Bone marrow (tissue), 2 donors: ENCODE data around the gene ELL2.

Experiments
- DNase-seq, 2 donors: peaks; one replicate each; lab custom pipeline; 2025; lab: John Stamatoyannopoulos, UW

The ELL2 gene

DNA sequence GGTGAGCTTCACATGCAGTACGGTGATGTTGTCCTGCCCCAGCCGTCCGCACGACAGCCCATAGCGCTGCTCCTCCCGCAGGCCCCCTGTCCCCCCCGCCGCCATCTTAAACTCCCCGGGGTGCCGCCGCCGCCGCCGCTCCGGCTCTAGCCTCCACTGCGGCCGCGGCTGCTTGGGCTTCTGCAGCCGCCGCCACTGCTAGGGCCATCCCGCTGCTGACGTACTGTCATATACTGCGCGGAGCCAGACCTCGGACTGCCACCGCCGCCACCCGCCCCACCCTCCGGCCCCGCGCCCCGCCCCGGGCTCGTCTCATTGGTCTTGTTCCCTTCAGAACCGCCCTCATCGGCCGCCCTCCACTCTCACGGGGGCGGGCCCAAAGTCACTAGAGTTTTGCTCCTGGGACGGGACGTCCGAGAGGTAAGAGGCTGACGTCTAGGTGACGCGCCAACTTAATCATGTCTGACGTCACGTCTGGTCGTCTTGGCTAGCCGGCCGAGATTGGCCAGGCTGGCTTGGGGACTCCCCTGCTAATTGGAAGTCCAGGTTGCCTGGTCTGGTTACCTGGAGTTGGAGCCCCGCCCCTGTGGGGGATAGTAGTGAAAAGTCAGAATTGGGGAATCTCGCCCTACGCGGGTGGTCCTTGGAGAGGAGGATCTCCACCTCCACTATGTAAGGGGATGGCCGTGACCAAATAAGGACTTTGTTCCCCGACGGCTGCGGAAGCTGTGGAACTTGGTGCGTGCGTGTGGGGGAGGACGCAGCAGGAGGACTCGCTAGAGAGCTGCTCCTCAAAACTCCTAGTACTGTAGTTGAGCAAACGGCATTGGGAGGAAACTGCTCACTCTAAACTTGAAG lies at the start of gene ELL2:
Gene ELL2 (minus strand): TSS at position 235 of the 858 bp plus-strand sequence. CDS start 130 bp downstream, at position 105.
- peak; percentile 30 to 94 for DNase-seq

DNA sequence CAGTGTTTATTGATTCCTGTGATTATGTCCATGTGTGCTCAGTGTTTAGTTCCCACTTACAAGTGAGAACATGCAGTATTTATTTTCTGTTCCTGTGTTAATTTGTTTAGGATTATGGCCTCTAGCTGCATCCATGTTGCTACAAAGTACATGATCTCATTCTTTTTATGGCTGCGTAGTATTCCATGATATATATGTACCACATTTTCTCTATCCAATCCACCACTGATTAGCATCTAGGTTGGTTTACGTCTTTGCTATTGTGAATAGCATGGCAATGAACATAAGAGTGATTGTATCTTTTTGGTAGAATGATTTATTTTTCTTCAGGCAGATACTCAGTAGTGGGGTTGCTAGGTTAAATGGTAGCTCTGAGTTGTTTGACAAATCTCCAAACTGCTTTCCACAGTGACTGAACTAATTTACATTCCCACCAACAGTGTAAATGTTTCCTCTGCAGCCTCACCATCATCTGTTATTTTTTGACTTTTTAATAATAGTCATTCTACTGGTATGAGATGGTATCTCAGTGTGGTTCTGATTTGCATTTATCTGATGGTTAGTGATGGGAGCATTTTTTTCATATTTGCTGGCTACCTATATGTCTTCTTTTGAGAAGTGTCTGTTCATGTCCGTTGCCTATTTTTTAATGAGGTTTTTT lies 47.5 kb upstream of the ELL2 start:
- no peak for DNase-seq

DNA sequence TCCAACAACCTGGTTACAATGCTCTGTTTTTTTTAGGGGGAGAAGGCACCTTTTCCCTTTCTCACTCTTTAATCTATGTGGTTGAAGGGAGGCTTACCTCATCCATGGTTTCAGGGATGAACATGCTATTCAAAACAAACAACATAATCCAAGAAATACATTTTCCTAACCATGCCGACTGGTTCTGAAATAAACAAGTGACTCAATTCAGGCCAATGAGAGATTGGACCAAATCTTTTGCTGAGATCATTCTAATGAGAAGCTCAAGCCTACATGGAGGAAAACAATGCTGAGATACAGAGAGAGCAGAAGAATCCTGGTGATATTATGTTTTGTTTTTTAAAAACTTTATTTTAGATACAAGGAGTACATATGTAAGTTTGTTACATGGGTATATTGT lies 46.8 kb upstream of the ELL2 start:
- DNase-seq: no peak

DNA sequence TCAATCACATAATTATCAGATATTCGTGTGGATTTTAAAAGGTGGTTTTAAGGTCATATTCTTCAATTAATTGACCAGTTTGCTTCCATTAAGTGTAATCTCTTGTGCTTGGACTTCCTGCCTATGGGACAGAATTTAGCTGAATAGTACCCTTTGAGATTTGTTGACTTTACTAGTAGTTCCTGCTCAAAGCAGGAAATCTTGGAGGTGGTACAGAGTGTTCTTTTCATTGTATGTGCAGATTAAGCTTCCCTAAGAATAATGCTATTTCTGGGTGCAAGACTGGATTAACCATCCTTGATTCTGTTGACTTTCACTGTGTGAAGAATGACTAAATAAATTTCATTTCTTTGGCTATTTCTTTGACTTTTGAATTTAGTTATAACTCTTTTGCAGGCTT lies 45.4 kb upstream of the ELL2 start:
- no peak for DNase-seq

DNA sequence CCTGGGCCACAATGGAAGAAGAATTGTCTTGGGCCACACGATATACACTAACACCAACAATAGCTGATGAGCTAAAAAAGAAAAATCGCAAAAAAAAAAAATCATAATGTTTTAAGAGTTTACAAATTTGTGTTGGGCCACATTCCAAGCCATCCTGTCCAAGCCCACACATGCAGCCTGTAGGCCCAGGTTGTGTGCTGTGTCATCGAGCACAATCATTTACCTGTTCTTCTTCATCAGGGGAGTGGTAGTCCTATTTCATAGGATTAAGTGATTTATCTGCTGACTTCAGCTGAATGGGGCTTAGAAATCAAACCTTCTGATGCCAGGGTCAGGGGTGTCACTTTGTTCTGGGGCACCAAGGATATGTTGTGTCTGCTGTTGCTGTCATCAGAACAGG lies 44.6 kb upstream of the ELL2 start:
- DNase-seq: no peak

DNA sequence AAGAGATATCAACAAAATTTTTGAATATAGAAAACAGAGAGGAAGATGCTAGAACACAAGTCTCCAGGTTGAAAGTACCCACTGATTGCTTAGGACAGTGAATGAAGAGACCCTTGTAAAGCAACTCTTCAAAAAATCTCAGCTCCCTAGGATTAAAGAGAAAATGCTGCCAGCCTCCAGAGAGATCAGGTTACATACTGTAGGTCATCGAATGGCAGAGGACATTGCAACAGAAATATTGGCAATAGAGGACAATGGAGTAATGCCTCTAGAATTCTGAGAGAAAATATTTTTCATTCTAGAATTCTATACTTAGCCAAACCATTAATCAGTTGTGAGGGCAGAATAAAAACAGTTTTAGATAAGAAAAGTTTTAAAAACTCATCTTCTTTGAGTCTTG lies 43.1 kb upstream of the ELL2 start:
- no peak for DNase-seq

DNA sequence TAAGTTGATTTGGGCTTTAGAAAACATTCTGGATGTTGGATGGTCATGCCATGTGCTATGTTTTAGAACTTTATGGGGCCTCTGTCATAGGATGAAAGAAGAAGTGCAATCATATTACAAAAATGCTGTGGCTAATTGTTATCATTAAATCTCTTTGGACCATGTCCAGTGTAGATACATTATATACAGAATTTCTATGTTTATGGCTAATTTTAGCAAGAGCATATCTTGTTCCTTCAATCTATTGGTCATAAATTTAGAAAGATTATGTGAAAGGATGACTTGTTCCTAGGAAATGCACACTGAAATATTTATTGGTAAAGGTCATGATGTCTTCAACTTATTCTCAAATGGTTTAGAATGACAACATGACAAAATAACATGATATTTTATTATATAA lies 42.4 kb upstream of the ELL2 start:
- no peak for DNase-seq

DNA sequence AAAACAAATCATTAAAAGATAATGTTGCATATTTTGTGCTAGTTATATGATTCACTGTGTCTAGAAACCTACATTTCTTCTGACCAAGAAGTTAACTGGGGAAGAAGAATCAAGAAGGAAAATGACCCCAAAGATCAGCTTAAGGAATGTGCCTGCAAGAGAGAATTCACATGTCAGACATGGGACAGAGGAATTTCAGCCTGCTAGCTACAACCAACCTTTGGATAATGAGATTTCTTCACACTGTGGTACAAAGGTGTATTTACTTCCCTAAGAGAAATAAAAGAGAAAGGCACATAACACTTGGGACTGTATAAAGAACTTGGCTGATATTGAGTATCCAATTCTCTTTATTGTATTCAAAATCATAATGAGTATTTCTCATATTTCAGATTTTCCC lies 39.6 kb upstream of the ELL2 start:
- no peak for DNase-seq

DNA sequence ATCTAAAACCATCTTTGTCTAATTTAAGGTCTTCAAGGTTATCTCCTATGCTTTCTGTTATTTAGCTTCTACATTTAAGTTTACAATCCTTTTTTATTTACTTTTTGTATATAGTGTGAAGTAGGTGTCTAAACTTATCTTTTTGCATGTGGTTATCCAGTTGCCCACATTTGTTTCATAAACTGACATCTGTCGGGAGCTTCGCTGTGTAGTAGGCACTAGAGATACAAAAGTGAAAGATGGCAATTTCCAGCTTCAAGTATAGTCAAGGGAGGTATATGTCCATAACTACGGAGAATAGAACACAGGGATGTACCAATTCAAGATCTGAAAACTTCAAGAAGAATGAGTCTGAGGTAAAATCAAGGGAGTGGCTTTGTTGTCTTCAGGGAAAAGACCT lies 38.7 kb upstream of the ELL2 start:
- DNase-seq: no peak

DNA sequence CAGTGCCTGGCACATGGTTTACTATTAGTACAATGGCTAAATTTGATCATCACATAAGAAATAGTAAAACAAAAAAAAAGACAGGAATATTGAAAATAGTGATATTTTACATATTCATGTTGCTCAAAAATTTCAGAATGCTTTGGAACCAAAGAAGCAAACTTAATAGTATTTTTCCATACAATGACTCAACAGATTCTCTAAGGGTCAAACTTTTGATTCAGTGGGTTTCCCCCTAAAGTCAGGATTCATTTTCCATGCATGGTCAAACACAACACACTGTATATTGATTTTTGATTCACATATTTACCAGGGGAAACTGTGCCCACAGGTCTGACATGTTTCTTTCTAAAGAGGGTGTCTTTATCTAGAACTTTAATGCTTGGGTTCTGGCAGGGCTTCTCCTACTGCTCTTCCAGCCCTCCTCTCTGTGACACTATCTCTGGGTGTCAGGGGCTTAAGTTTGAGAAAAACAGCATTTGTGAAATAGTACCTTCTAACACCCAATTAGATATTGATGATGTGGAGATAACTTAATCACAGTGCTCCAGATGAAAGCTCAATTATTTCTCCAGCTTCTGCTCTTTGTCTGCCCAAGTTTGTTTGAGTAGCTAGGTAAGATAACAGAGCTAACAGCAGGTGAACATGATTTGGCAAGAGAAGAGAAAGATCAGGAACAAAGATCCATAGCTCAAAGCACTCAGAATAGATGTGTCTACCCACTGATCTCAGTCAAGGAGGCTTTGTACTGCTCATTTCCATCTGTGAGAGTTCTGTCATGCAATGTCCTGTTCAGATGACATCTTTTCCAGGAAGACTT lies 35.5 kb upstream of the ELL2 start:
- DNase-seq: no peak

DNA sequence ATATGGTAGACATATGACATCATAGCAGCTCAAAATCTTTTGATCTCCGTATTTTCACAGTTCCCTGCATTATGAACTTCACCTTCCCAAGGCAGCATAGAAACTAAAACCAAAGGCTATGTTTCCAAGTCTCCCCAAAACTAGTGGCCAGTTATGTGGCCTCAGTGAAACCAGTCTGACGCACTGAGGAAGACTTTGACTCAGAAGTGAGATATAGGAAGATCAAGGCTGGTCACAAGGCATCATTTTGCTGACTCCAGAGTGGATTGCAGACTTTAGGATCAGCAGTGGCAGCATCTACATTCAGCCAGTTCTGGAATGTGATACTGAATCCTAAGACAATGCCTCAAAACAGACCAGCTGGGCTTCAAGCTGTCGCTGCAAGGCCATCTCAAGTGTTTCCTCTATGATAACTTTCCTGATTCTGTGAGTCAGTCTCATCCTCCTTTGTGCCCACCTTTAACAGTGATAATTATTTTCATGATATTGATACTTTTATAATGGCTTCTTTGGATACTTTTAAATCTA lies 34.4 kb upstream of the ELL2 start:
- DNase-seq: no peak

DNA sequence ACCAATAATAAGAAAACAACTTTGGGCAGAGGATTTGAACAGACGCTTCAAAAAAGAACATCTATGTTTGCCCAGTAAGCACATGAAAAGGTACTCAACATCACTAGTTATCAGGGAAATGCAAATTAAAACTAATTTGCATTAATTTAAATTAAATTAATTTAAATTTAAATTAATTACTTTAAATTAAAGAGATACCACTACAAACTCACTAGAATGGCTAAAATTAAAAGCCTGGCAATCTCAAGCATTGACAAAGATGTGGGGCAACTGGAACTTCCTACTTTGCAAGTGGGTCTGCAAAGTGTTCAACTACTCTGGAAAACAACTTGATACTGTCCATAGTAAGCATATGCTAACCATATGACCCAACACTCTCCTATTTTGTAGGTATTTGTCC lies 32.1 kb upstream of the ELL2 start:
- DNase-seq: no peak

DNA sequence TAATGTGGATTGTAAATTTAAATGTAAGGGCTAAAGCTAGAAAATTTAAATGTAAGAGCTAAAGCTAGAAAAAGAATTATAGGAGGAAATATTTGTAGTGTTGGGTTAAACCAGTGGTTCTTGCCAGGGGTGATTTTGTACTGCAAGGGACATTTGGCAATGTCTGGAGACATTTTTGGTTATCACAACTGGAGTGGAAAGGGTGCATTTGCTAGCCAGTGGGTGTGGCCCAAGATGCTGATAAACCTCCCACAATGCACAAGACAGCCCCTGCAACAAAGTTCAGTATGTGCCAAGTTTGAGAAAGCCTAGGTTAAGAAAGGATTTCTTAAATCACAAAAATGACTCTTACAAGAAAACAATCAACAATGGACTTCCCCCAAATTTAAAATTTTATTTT lies 31.6 kb upstream of the ELL2 start:
- no peak for DNase-seq

DNA sequence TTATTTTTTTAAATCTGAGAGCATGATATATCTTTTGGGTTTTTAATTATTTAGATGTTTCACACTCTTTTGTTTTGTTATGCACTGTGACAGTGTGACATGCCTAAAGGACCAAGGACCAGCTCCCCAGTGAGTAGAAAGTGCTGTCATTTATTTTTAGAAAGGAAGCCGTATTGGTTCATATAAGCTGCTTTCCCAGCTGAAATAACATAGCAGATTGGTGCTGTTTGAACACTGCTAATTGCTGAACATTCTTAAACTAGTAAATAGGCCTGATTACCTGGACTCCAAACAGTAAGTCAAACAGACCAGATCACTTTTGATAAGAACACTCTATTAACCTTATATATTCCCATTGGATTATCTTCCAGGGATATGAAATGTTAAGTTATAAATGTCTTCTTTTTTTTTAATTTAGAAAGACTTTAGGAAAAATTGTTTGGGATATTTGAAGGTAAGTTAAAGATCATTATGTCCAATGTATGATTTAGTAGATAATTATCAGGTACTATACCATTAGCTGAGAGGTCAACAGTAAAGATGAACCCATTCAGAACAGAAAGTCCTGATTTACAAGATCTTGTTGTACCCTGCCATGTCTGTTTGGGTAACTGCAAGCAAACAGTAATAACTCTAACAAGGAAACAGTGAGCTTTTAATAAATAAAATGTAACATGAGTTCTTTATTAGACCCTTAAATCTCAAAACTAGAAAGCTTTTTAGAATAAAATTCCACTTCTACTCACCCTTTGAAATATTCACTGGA lies 27.8 kb upstream of the ELL2 start:
- no peak for DNase-seq

DNA sequence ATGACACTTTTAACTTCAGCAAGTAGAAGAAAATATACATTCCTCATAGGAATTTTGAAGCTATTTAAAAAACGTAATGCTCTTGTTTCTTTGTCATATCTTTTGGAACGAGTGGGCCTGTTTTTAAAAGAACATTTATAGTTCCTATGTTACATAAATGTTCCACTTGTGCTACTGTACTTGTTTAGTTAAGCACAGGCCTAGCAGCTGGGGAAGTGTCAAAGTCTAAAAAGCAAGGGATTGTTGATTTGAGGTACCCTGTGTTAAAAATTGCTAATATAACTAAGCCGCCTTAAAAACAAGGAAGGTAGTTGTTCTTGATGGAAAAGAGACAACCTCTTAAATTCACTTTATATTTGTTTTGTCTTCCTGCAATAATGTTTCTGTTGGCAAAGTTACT lies 27.2 kb upstream of the ELL2 start:
- DNase-seq: no peak

DNA sequence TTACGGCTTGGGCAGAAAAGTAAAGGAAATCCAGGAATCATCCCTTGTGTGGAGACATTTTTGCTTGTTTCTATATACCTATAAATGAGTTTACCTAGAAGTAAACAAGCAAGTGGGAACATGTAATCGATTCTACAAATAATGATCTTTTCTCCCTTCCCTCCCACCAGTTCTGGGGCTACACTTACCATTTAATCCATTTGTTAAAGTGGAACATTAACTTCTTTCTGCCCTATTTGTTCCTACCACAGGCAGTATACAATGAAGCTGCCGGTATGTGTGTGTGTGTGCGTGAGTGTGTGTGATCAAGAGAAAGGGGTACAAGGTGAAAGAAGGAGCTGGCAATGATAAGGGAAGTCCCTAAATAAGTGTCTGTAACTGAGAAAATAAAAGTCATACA lies 26.4 kb upstream of the ELL2 start:
- no peak for DNase-seq

DNA sequence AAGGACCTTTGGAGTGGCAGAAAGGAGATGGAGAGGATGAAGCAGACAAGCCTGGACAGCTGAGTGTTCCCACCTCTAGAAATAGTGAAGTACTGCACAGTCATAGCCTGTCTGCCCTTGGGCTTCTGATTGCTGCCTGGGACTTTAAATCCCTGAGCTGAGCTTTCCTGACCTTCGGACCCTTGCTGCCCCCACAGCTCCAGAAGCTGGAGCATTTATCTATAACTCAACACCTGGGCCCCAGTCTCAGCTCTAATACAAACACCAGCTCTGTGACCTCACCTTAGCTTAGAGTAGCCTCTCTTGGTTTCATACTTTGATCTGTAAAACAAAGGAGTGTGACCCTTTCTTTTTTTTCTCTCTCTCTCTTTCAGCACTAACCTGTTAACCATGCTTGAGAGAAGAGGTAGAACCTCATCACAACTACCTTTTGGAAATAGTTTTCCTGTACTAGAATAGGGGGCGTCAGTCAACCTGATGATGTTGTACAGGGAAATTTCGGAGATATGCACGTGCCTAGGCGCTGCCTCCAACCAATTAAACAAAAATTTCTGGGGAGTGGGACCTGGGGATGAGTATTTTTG lies 25.4 kb upstream of the ELL2 start:
- no peak for DNase-seq

DNA sequence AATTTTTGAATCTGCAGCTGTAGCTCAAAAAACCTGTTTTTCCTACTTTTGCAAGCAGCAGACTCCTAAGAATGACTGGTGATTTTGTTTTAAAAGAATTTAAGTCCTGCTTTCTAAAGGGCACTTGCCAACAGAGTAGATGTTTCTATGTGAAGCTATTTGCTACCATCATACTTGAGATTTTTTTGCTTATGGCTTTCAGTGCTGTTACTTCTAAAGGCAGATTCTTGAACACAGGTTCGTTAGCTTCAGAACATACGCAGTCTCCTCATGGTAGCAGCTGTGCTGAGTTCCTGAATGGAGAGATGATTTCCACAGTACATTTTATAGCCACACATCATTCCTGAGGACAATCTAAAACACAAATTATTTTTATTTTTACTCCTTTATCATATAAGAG lies 24.4 kb upstream of the ELL2 start:
- no peak for DNase-seq

DNA sequence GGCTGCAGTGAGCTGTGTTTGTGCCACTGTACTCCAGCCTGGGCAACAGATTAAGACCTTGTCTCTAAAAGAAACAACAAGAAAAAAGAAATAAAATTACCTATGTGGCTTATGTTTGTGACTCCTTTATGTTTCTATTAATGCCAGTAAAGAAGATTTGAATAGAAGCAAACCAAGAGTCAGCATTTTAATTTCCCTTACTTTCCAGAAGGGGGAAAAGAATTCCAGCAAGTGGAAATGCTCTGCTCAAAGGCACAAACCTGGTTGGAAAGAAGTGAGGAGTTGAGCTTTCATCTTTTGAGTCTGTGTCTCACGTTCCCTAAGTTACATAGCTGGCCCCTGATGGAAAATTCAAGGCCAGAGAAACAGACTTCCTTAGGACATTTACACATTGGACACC lies 23.6 kb upstream of the ELL2 start:
- no peak for DNase-seq

DNA sequence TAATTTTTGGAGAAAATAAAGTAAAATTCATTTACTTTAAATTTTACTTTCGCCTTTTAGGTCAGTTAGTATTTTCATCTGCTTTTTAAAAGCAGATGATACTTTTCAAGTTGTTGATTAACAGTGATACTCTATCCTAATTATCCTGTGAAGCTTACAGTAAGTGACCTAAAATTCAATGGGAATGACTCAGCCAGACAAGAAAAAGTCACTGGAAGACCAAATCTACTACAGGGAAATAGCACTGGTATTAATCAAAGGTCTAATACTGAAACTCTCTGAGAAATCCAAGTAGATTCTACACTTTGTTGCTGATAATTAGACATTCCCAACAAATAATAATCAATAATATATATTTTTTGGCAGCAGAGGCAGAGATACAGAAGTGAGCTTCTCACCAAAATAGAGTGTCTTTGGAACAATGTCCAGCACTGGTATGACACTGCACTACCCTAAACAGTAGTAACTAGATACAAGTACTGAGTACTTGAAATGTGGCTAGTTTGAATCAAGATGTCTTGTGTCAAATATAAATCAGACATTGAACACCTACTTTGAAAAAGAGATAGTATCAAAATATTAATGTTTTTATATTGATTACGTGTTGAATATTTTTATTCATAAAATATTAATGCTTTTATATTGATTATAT lies 22.8 kb upstream of the ELL2 start:
- no peak for DNase-seq

DNA sequence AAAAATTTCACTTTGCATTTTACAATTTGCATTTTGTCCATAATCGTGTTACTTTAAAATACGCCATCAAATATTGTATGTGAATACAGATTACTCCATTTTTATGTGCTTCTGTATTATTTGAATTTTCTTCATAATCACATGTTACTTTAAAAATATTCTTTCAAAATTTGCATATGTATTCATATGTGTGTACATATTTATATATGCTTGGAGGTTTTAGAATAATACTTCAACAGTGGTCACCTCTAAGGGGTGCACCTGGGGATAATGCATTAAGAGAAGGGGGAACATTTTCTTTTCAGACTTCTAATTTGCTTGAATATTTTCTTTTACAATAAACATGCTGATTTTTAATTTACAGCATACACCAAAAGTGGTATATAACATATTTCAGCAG lies 21.9 kb upstream of the ELL2 start:
- no peak for DNase-seq
